HG02943 (cell line): Measurements from ENCODE around the gene LEMD1.

Experiments used
- ATAC-seq: cut with Tn5 transposase; IDR thresholded peaks from one replicate; pipeline ENCODE4 v1.9.1; 2021; ENCODE audit warnings: mild to moderate bottlenecking, low read depth, moderate library complexity; ENCODE audit not compliant: unreplicated experiment

LEMD1 gene

GRCh38 chr1:205338011-205338410, 83.8 kb downstream of the LEMD1 start:
- no peak for ATAC-seq

DNA sequence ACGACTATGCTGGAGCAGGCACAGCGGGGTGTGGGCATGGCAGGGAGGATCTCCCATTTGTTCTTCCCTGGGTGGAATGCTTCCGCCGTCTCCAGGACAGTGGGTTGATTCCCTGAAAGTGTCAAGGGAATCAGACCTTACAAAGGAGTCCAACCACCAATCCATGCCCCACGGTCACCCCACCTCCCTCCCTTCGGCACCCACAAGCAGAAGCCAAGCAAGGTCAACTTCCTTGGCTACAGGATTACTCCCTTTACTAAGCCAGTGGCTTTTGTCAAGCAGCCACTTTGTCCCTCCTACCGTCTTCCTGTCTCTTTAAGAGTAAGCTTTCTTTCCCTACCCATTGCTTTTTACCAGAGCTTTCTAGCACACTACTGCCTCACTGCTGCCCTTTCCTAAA, 84.4 kb downstream of the LEMD1 start:
- ATAC-seq: no peak

- no peak for ATAC-seq
These were observed 86.2 kb downstream of the LEMD1 start for GRCh38 chr1:205335692-205336091.

DNA sequence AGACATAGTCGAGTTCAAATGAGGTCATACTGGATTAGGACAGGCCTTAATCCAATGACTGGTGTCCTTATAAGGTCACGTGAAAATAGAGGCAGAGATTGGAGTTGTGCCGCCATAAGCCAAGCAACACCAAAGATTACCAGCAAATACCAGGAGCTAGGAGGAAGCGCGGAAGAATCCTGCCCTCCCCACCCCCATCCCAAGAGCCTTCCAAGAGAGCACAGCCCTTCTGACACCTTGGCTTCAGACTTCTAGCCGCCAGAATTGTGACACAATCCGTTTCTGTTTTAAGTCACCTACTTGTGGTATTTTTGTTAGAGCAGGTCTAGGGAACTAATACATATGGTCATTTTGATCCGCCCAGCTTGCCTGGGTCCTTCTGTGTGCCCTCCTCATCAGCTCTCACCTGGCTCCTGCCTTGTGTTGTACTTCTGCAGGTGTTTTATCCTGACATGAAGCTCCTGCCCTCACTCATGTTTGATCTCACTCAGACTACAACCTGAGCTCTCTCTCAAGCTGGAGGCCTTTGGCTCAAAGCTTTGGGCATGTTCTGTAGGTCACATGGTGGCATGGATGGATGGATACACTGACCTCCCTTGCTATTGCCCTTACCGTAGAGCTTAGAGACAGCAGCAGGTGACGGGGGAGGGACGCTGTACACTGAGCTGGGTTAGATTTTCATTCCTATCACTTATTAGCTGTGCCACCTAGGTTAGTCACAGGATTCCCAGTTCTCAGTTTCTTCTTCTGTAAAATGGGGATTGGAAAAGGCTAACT, 89.7 kb downstream of the LEMD1 start:
- ATAC-seq: no peak
